GF-D8 (cell line): Measurements from ENCODE around the gene SP5.
"Not testable (repeated sequence)": the region's sequence is repeated elsewhere in the genome, so short reads cannot be mapped to it uniquely, and the experiment has no call there.

Source experiments
- DNase-seq: peaks from one replicate; lab custom pipeline; 2025; lab: John Stamatoyannopoulos, UW

The SP5 gene

GRCh38 chr2:170715062-170715931 is at the start of gene SP5:
Gene SP5 (plus strand): TSS chr2:170715337. CDS start chr2:170715513, 176 bp downstream.
- DNase-seq, result no peak

GRCh38 chr2:170665743-170666142 is 49.4 kb upstream of the SP5 start:
- no peak for DNase-seq

GRCh38 chr2:170669909-170670308 is 45.2 kb upstream of the SP5 start:
- DNase-seq, result no peak

- DNase-seq, result no peak
Measured at GRCh38 chr2:170670651-170671050, 44.5 kb upstream of the SP5 start.

- no peak for DNase-seq
Measured at GRCh38 chr2:170671079-170671478, 44.1 kb upstream of the SP5 start.

GRCh38 chr2:170674282-170674681 is 40.9 kb upstream of the SP5 start:
- not testable (repeated sequence) for DNase-seq

- DNase-seq, result no peak
Measured at GRCh38 chr2:170675701-170676100, 39.4 kb upstream of the SP5 start.

- no peak for DNase-seq
Measured at GRCh38 chr2:170679607-170680079, 35.5 kb upstream of the SP5 start.

GRCh38 chr2:170680172-170680941 is 34.8 kb upstream of the SP5 start:
- no peak for DNase-seq

GRCh38 chr2:170681311-170681710 is 33.8 kb upstream of the SP5 start:
- no peak for DNase-seq

- DNase-seq, result no peak
Measured at GRCh38 chr2:170685591-170685990, 29.5 kb upstream of the SP5 start.

- no peak for DNase-seq
Measured at GRCh38 chr2:170689481-170689880, 25.7 kb upstream of the SP5 start.

- no peak for DNase-seq
Measured at GRCh38 chr2:170690640-170691039, 24.5 kb upstream of the SP5 start.

- no peak for DNase-seq
Measured at GRCh38 chr2:170694316-170694715, 20.8 kb upstream of the SP5 start.

- DNase-seq, result no peak
Measured at GRCh38 chr2:170695521-170696410, 19.4 kb upstream of the SP5 start.

- DNase-seq, result no peak
Measured at GRCh38 chr2:170696948-170697347, 18.2 kb upstream of the SP5 start.

- DNase-seq, result no peak
Measured at GRCh38 chr2:170701011-170701410, 14.1 kb upstream of the SP5 start.

GRCh38 chr2:170703776-170704476 is 11.2 kb upstream of the SP5 start:
- no peak for DNase-seq

- DNase-seq, result no peak
Measured at GRCh38 chr2:170707821-170708795, 7.0 kb upstream of the SP5 start.

GRCh38 chr2:170710609-170710979 is 4.5 kb upstream of the SP5 start:
- DNase-seq, result no peak
